ENCODE measurements around the gene HP1BP3.

GRCh38 chr1:20786253-20787028 lies 666 bp downstream of the HP1BP3 start:
- TF ChIP-seq ZNF384 (IDR thresholded peaks at IDR 0.05) (no peak), SUZ12 (IDR thresholded peaks at IDR 0.05) (no peak), ELF4 (IDR thresholded peaks at IDR 0.05) (no peak), CTBP1 (IDR thresholded peaks at IDR 0.05; ENCODE audit: borderline replicate concordance) (no peak), SP1 (IDR thresholded peaks at IDR 0.05) (no peak), L3MBTL2 (conservative IDR thresholded peaks at IDR 0.05) (no peak), TARDBP (IDR thresholded peaks at IDR 0.05) (no peak), FOXK2 (IDR thresholded peaks at IDR 0.05) (no peak), FOXA1 (IDR thresholded peaks at IDR 0.05) (no peak)
